Tibial artery (tissue), 4 donors: ENCODE data around the gene SIX3.

ENCODE experiments used
- DNase-seq, 2 donors: peaks; one replicate each; pipeline ENCODE4 v3.0.0-alpha.2; 2019
- H3K27ac ChIP-seq, 2 donors: fragments of 200-600 bp; sonication (generic) in 1 of 2; 1 replicate in 1 of 2; 2 replicates in 1 of 2; pipeline ENCODE4 v1.5.1; 2018 to 2019; ENCODE audit warnings: mild to moderate bottlenecking in 1 of 2
- H3K27me3 ChIP-seq, 2 donors: fragments of 200-600 bp; sonication (generic) in 1 of 2; one replicate each; pipeline versions ENCODE4 v1.5.1 to v1.6.0; 2016 to 2019
- H3K36me3 ChIP-seq, 3 donors: fragments of 200-600 bp; sonication (generic) in 2 of 3; one replicate each; pipeline ENCODE4 v1.5.1; 2016 to 2019; ENCODE audit warnings: mild to moderate bottlenecking in 2 of 3
- H3K4me1 ChIP-seq, 4 donors: fragments of 200-600 bp; sonication (generic) in 2 of 4; 1 replicate in 3 of 4; 2 replicates in 1 of 4; pipeline ENCODE4 v1.5.1; 2016 to 2019
- H3K4me3 ChIP-seq, 2 donors: fragments of 200-600 bp; sonication (generic) in 1 of 2; 1 replicate in 1 of 2; 2 replicates in 1 of 2; pipeline ENCODE4 v1.5.1; 2018 to 2019; ENCODE audit warnings: mild to moderate bottlenecking in 2 of 2
- H3K9me3 ChIP-seq, 3 donors: fragments of 200-600 bp; sonication (generic) in 1 of 3; one replicate each; pipeline ENCODE4 v1.5.1; 2016 to 2019
- CTCF ChIP-seq, 2 experiments: fragments of 200-600 bp in 1 of 2; fragments of 450-650 bp in 1 of 2; IDR thresholded peaks; one replicate each; pipeline ENCODE4 v1.5.1; 2017 to 2019; ENCODE audit warnings: antibody characterized with exemption in 2 of 2, mild to moderate bottlenecking in 1 of 2, moderate library complexity in 1 of 2
- intact Hi-C: fragments of 100-400 bp; cut with DNase I; formaldehyde crosslinking; loops from one replicate; pipeline ENCODE4 v1.15.0; 2023; ENCODE audit warnings: low total_unique reads

Gene SIX3

DNA sequence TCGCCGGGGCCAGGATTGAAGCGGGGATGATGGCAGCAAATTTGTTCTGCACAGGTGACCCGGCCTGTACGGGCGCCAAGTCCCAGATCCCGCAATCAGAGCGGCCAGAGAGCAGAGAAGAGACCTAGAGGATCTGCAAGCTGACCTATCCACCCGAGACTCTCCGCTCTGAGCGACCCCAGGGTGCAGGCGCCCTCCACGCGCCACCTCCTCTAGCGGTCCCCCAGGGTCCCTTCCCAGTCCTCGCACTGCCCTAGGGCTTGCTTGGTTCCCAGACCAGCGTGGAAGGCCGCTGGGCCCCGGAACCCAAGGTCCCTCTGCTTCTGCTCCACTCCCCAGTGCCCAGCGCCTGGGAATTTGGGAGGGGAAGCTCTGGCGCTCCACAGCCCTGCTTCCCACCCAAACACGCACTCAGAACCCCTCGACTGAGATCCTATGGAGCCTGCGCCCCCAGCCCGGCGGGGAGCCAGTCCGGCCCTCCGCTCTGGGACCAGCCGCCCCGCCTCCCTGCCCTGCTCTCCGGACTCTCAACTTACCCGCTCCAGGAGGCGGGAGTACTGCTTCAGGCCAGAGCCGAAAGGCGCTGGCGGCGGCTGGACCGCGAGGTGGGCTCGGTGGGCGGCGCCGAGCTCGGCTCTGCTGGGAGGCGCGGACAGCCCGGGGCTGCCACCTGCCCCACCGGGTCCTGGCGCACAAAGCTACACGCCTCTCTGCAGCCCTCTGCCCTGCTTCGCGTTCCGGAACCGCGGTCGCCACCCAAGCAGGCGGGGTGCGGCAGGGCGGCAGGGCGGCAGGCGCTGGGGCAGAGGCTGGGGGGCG lies 3.0 kb upstream of the SIX3 start:
- H3K9me3 ChIP-seq: no peaks in the 10 kb centered on the region
- no peak overlapping the region for H3K27ac ChIP-seq
- no peak for DNase-seq
- no peaks in the 10 kb centered on the region for H3K36me3 ChIP-seq
- H3K4me1 ChIP-seq: peaks cover 0 to 71% (median 61%) of the 10 kb centered on the region in 4 donors
- no peak for TF ChIP-seq CTCF (IDR thresholded peaks at IDR 0.05)
- intact Hi-C loops: no loop called here
- H3K4me3 ChIP-seq: peak overlapping the region; percentile 29 to 34
- H3K27me3 ChIP-seq: peaks cover 0 to 100% of the 10 kb centered on the region in 2 donors

DNA sequence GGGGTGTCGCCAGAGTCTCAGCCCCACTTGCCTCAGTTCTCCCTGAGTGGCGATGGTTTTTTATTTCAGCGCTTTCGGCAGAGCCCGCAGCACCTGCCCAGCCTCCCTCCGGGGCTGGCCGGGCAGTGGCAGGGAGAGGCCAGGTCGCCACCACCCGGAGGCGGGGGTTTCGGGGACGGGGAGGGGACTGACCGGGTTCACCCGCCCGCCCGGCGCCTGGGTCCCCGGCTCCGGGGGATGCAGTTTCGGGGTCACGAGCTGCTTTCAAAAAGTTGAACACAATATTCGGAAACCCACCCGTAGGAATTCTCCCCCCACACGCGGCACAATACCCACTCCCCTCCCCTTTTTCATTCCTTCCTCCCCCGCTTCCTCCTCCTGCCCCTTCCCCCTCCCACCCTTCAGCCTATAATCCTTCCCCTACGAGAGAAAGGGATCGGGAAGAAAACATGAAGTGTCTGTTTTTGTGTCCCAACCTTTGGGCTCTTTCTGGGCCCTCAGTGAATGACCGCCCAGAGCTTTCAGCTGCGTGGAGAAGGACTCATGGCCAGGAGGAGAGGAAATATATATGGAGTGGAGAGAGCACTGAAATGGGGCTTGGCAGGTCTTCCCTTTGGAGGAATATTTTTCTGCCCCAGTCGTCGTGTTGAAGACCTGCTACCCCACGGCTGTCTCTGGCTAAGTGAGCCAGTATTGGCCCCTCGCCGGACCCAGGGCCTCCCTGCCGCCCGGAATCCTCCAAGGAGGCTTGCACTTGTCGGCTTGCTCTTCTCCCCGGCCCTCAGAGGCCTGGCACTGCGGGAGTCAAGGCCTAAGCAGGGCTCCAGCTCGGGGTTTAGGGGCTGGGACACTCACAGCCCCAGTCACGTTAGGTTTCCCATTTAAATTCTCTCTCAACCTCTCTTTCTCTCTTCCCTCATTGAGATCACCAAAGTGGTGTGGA lies 2.1 kb upstream of the SIX3 start:
- DNase-seq: peak in 1 of 2 donors; percentile 54
- TF ChIP-seq CTCF (IDR thresholded peaks at IDR 0.05): no peak
- intact Hi-C loops: no loop called here
- Histone ChIP-seq H3K27ac (no peak overlapping the region), H3K4me3 (peak overlapping the region; percentile 29 to 34), H3K9me3 (no peaks in the 10 kb centered on the region), H3K4me1 (peaks cover 0 to 71% (median 60%) of the 10 kb centered on the region in 4 donors), H3K27me3 (peaks cover 0 to 100% of the 10 kb centered on the region in 2 donors), H3K36me3 (no peaks in the 10 kb centered on the region)

DNA sequence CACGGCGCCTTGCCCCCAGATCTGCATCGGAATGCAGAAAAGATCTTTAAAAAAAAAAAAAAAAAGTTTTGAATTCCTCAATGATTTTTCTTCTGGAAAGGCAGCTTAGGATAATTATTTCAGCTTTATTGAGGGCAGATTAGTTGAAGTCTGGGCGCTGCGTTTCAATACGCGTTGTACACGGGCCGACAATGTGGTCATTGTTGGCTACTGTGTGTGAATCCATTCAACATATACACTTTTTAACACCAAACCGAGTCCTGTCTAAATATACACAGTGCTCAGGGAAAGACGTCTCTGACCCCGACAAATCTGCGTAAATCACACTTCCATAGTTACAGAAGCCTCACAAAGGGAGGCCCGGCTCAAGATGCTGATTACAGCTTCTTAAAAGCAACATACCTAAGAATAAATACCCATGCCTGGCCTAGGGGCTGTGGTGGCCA lies 1.4 kb upstream of the SIX3 start:
- Histone ChIP-seq H3K9me3 (no peaks in the 10 kb centered on the region), H3K4me1 (peaks cover 0 to 70% (median 59%) of the 10 kb centered on the region in 4 donors), H3K27me3 (peaks cover 0 to 99% of the 10 kb centered on the region in 2 donors), H3K36me3 (no peaks in the 10 kb centered on the region), H3K4me3 (no peak overlapping the region), H3K27ac (no peak overlapping the region)
- no peak for TF ChIP-seq CTCF (IDR thresholded peaks at IDR 0.05)
- DNase-seq: no peak
- intact Hi-C loops: no loop called here

GRCh38 chr2:44940732-44941464 lies 604 bp upstream of the SIX3 start:
- intact Hi-C loops: no loop called here
- Histone ChIP-seq H3K4me3 (peak overlapping the region; percentile 37 to 44), H3K9me3 (no peaks in the 10 kb centered on the region), H3K4me1 (peaks cover 0 to 62% (median 51%) of the 10 kb centered on the region in 4 donors), H3K27ac (no peak overlapping the region), H3K36me3 (no peaks in the 10 kb centered on the region), H3K27me3 (peaks cover 0 to 96% of the 10 kb centered on the region in 2 donors)
- no peak for DNase-seq
- no peak for TF ChIP-seq CTCF (IDR thresholded peaks at IDR 0.05)
